Cardiac muscle cell (in vitro differentiated cells and primary cell): ENCODE measurements around the gene DKK3. TPM values are rescaled to one million over a fixed set of nuclear protein-coding genes. Genes with fewer than 3 reads are reported as not detected.

ENCODE experiments used
- DNase-seq, 2 donors: peaks; one replicate each; pipeline versions ENCODE4 v3.0.0 to v3.0.0-alpha.2; 2010 to 2017; ENCODE audit warnings: low read depth in 1 of 2, low spot score in 1 of 2
- H3K27ac ChIP-seq: fragments of 200-600 bp; sonication (generic); 2 replicates; pipeline ENCODE4 v1.5.1; 2016
- H3K27me3 ChIP-seq: fragments of 200-600 bp; sonication (generic); 2 replicates; pipeline ENCODE4 v1.6.0; 2016; ENCODE audit warnings: control low read depth
- H3K36me3 ChIP-seq: fragments of 200-600 bp; sonication (generic); 2 replicates; pipeline ENCODE4 v1.5.1; 2016; ENCODE audit warnings: control low read depth
- H3K4me1 ChIP-seq: fragments of 200-600 bp; sonication (generic); 2 replicates; pipeline ENCODE4 v1.8.1; 2017; ENCODE audit warnings: low read depth, mild to moderate bottlenecking, mixed run types
- H3K4me3 ChIP-seq: fragments of 200-600 bp; sonication (generic); 2 replicates; pipeline ENCODE4 v1.5.1; 2016; ENCODE audit warnings: mild to moderate bottlenecking
- H3K9me3 ChIP-seq: fragments of 200-600 bp; sonication (generic); 2 replicates; pipeline ENCODE4 v1.5.1; 2017; ENCODE audit warnings: low read depth, mild to moderate bottlenecking, control low read depth
- CTCF ChIP-seq: IDR thresholded peaks from 2 replicates; pipeline ENCODE4 v1.5.1; 2012; ENCODE audit warnings: low read depth, mild to moderate bottlenecking, low read length
- polyA plus RNA-seq: library from polyadenylated mRNA; unstranded; fragments of >200 nt; fragmentation: Nextera tagmentation; extraction: Ambion mirVana; gene quantifications from 2 replicates; pipeline ENCODE4 v1.2.1, GENCODE V29; 2016
- total RNA-seq: library from RNA; depleted of rRNA; stranded (reverse); fragments of >200 nt; gene quantifications from 2 replicates; pipeline ENCODE4 v1.2.3, GENCODE V29; 2016

DKK3 gene
- total and polyA plus RNA-seq, 2 experiments from 2014 or later = 180 to 238 TPM

GRCh38 chr11:11977206-11977938 lies 31.1 kb downstream of the DKK3 start:
- peak; percentile 58 to 93 for DNase-seq
- Histone ChIP-seq H3K4me3 (no peak overlapping the region), H3K27me3 (no peaks in the 10 kb centered on the region), H3K9me3 (no peaks in the 10 kb centered on the region), H3K27ac (peak overlapping the region; percentile 70), H3K36me3 (no peaks in the 10 kb centered on the region), H3K4me1 (peaks cover 53% of the 10 kb centered on the region)
- no peak for TF ChIP-seq CTCF

GRCh38 chr11:11976481-11977127 lies 31.8 kb downstream of the DKK3 start:
- Histone ChIP-seq H3K4me3 (no peak overlapping the region), H3K27me3 (no peaks in the 10 kb centered on the region), H3K27ac (peak overlapping the region; percentile 70), H3K4me1 (peaks cover 60% of the 10 kb centered on the region), H3K36me3 (no peaks in the 10 kb centered on the region), H3K9me3 (no peaks in the 10 kb centered on the region)
- TF ChIP-seq CTCF = no peak
- no peak for DNase-seq

- Histone ChIP-seq H3K9me3 (no peaks in the 10 kb centered on the region), H3K4me1 (peaks cover 69% of the 10 kb centered on the region), H3K27me3 (no peaks in the 10 kb centered on the region), H3K4me3 (no peak overlapping the region), H3K36me3 (no peaks in the 10 kb centered on the region), H3K27ac (no peak overlapping the region)
- TF ChIP-seq CTCF = no peak
- no peak for DNase-seq
Measured at GRCh38 chr11:11975201-11976092, 33.0 kb downstream of the DKK3 start.

- no peaks in the 10 kb centered on the region for H3K9me3 ChIP-seq
- no peak for TF ChIP-seq CTCF
- peak in 1 of 2 donors; percentile 44 for DNase-seq
- no peak overlapping the region for H3K4me3 ChIP-seq
- H3K36me3 ChIP-seq = no peaks in the 10 kb centered on the region
- H3K27me3 ChIP-seq = no peaks in the 10 kb centered on the region
- peak overlapping the region; percentile 92 for H3K27ac ChIP-seq
- H3K4me1 ChIP-seq = peaks cover 58% of the 10 kb centered on the region
Measured at GRCh38 chr11:11973866-11974265, 34.6 kb downstream of the DKK3 start.

- H3K9me3 ChIP-seq = no peaks in the 10 kb centered on the region
- H3K4me1 ChIP-seq = peaks cover 58% of the 10 kb centered on the region
- H3K36me3 ChIP-seq = no peaks in the 10 kb centered on the region
- peak overlapping the region; percentile 92 for H3K27ac ChIP-seq
- TF ChIP-seq CTCF = no peak
- H3K4me3 ChIP-seq = no peak overlapping the region
- DNase-seq = peak; percentile 75 to 87
- no peaks in the 10 kb centered on the region for H3K27me3 ChIP-seq
Measured at GRCh38 chr11:11973361-11973800, 35.0 kb downstream of the DKK3 start.
